HepG2 (cell line): ENCODE measurements around the gene EEFSEC. TPM values are rescaled to one million over a fixed set of nuclear protein-coding genes. Genes with fewer than 3 reads are reported as not detected.
A peak's percentile ranks its signal among the peaks of the same experiment; 100 is the strongest.

Experiments used
- CBX1 ChIP-seq: IDR thresholded peaks from one replicate; pipeline ENCODE4 v1.6.1; 2016; ENCODE audit warnings: antibody characterized with exemption, low read depth
- CEBPG ChIP-seq: IDR thresholded peaks from 2 replicates; pipeline ENCODE4 v1.6.1; 2016
- CREB1 ChIP-seq, 2 experiments: fragments of 450-650 bp in 1 of 2; IDR thresholded peaks; 2 replicates each; pipeline ENCODE4 v1.6.1; 2016 to 2017; ENCODE audit warnings: control low read depth in 1 of 2, mild to moderate bottlenecking in 1 of 2, missing compliant biosample characterization in 1 of 2, missing genetic modification characterization in 1 of 2
- KAT8 ChIP-seq: IDR thresholded peaks from 2 replicates; pipeline ENCODE4 v1.6.1; 2016; ENCODE audit warnings: missing genetic modification reagents, missing compliant biosample characterization
- MBNL3 ChIP-seq: fragments of 250-450 bp; sonication (Bioruptor Pico); conservative IDR thresholded peaks from 2 replicates; pipeline ENCODE4 v1.8.0; 2022; ENCODE audit warnings: mild to moderate bottlenecking, inconsistent platforms
- MIXL1 ChIP-seq: IDR thresholded peaks from 2 replicates; pipeline ENCODE4 v1.6.1; 2016
- NAIF1 ChIP-seq: sonication (generic); formaldehyde crosslinking; IDR thresholded peaks from 2 replicates; pipeline ENCODE4 v1.5.0; 2020; ENCODE audit warnings: mild to moderate bottlenecking, missing genetic modification reagents, borderline replicate concordance
- SNRNP70 ChIP-seq: fragments of 200-400 bp; formaldehyde crosslinking; IDR thresholded peaks from 2 replicates; pipeline ENCODE4 v1.6.1; 2017; ENCODE audit warnings: mild to moderate bottlenecking, low read depth, low read length, moderate library complexity
- THAP11 ChIP-seq: IDR thresholded peaks from 2 replicates; pipeline ENCODE4 v1.6.1; 2016; ENCODE audit warnings: missing biosample characterization, missing genetic modification reagents
- ZBTB1 ChIP-seq: sonication (generic); formaldehyde crosslinking; IDR thresholded peaks from 2 replicates; pipeline ENCODE4 v1.4.0; 2020; ENCODE audit warnings: missing genetic modification reagents, borderline replicate concordance
- ZBTB21 ChIP-seq: sonication (generic); formaldehyde crosslinking; IDR thresholded peaks from 2 replicates; pipeline ENCODE4 v1.4.0; 2020; ENCODE audit warnings: missing genetic modification reagents
- ZNF224 ChIP-seq: sonication (generic); formaldehyde crosslinking; IDR thresholded peaks from 2 replicates; pipeline ENCODE4 v1.5.0; 2020; ENCODE audit warnings: mild to moderate bottlenecking, missing genetic modification reagents
- ZNF329 ChIP-seq: sonication (generic); formaldehyde crosslinking; IDR thresholded peaks from 2 replicates; pipeline ENCODE4 v1.9.0; 2021; ENCODE audit warnings: low read depth, mild to moderate bottlenecking, missing genetic modification reagents
- ZNF605 ChIP-seq: sonication (generic); formaldehyde crosslinking; IDR thresholded peaks from 2 replicates; pipeline ENCODE4 v1.8.0; 2022; ENCODE audit warnings: mild to moderate bottlenecking, missing genetic modification reagents
- ZNF616 ChIP-seq: sonication (generic); formaldehyde crosslinking; IDR thresholded peaks from 2 replicates; pipeline ENCODE4 v1.5.0; 2020; ENCODE audit warnings: low read depth, mild to moderate bottlenecking, missing genetic modification reagents
- ZNF709 ChIP-seq: sonication (generic); formaldehyde crosslinking; IDR thresholded peaks from 2 replicates; pipeline ENCODE4 v1.5.0; 2020; ENCODE audit warnings: mild to moderate bottlenecking, missing genetic modification reagents
- ZNF773 ChIP-seq: sonication (generic); formaldehyde crosslinking; IDR thresholded peaks from 2 replicates; pipeline ENCODE4 v1.4.0; 2020; ENCODE audit warnings: missing genetic modification reagents, borderline replicate concordance
- ZNF788 ChIP-seq: sonication (generic); formaldehyde crosslinking; IDR thresholded peaks from 2 replicates; pipeline ENCODE4 v1.5.0; 2020; ENCODE audit warnings: mild to moderate bottlenecking, missing genetic modification reagents, borderline replicate concordance
- ZNF792 ChIP-seq: IDR thresholded peaks from 2 replicates; pipeline ENCODE4 v1.6.1; 2016
- polyA plus RNA-seq, 8 experiments: library from polyadenylated mRNA; depleted of rRNA in 3 of 8; stranded (reverse) in 7 of 8; unstranded in 1 of 8; fragments of >200 nt; fragmentation: Illumina TruSeq in 4 of 8; extraction: Trizol in 4 of 8; gene quantifications; 2 replicates each; pipeline versions ENCODE4 v1.2.1 to v1.2.3, GENCODE V29; 2011 to 2016; ENCODE audit warnings: low read depth in 4 of 8, missing spikeins in 1 of 8, mixed read lengths in 1 of 8; ENCODE audit not compliant: insufficient read depth in 1 of 8
- total RNA-seq, 5 experiments: library from RNA; depleted of rRNA; stranded (reverse); fragments of >200 nt; fragmentation: Illumina TruSeq; extraction: Trizol; gene quantifications; 2 replicates each; pipeline ENCODE4 v1.2.3, GENCODE V29; 2016; ENCODE audit warnings: low read depth in 1 of 5
- TF ChIP-seq, protein P1 (sequence below): sonication (generic); formaldehyde crosslinking; IDR thresholded peaks from 2 replicates; pipeline ENCODE4 v1.4.0; 2020; ENCODE audit warnings: missing genetic modification reagents
- TF ChIP-seq, protein P2 (sequence below): sonication (generic); formaldehyde crosslinking; IDR thresholded peaks from 2 replicates; pipeline ENCODE4 v1.4.0; 2020; ENCODE audit warnings: mild to moderate bottlenecking, missing genetic modification reagents
- TF ChIP-seq, protein P3 (sequence below): sonication (generic); formaldehyde crosslinking; IDR thresholded peaks from 2 replicates; pipeline ENCODE4 v1.8.1; 2023; ENCODE audit warnings: mild to moderate bottlenecking, inconsistent platforms, moderate library complexity, missing genetic modification reagents, borderline replicate concordance
- TF ChIP-seq, protein P4 (sequence below): sonication (generic); formaldehyde crosslinking; IDR thresholded peaks from 2 replicates; pipeline ENCODE4 v1.4.0; 2020; ENCODE audit warnings: missing genetic modification reagents
- TF ChIP-seq, protein P5 (sequence below): sonication (generic); formaldehyde crosslinking; IDR thresholded peaks from 2 replicates; pipeline ENCODE4 v1.4.0; 2020; ENCODE audit warnings: missing genetic modification reagents

Gene EEFSEC
- total and polyA plus RNA-seq, 2 of the 13 experiments (the other 11 are each of a cell fraction or from before 2014, with no cell fraction given), result 6.4 to 24.2 TPM

DNA sequence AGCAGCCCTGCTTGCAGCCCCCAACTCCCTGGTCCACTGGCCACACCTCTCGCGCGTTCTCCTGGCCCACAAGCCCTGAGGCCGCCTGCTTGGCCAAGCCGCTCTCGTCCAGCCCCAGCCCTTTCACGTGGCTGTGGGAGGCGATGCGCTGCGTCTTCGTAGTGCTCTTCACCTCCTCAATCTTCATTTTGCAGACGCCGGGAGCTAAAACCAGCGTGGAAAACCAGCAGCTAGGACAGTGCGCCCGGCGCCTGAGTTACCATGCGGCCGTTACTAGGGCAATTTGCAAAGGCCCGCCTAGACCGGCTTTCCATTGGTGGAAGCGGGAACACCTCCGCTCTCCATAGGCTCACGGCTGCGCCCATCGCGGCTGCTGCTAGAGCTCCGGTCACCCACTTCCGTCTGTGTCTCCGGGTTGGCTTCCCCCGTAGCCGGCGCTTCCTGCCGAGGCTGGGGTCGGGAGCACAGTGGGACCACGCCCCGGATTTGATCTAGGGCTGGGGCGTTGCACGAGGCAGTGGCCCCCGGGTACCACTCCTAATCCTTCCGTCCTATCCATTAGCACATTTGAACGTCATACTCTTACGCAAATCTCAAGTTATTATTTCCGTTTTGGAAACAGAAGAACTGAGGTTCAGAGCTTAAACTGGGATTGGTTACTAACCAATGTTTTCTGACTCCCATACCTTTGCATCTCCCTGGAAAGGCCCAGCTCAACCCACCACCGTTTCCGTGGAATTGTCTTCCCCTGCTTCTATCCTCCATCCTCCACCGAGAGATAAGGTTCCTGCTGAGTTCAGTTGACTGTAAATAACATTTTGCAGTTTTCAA, 29.5 kb upstream of the EEFSEC start, which contains the start of gene RUVBL1 (continued):
- TF ChIP-seq ZNF616 (CRISPR knock-in tag), result no peak
- peak; percentile 72 for TF ChIP-seq CREB1 (IDR thresholded peaks at IDR 0.05)
- peak; percentile 80 for TF ChIP-seq CREB1 (CRISPR knock-in tag; IDR thresholded peaks at IDR 0.05)
- TF ChIP-seq ZBTB1 (CRISPR knock-in tag), result no peak
- TF ChIP-seq KAT8 (CRISPR knock-in tag), result peak; percentile 100
- TF ChIP-seq MBNL3 (CRISPR knock-in tag), result no peak
- TF ChIP-seq CBX1, result peak; percentile 87
- no peak for TF ChIP-seq SNRNP70
- TF ChIP-seq, protein P1, sequence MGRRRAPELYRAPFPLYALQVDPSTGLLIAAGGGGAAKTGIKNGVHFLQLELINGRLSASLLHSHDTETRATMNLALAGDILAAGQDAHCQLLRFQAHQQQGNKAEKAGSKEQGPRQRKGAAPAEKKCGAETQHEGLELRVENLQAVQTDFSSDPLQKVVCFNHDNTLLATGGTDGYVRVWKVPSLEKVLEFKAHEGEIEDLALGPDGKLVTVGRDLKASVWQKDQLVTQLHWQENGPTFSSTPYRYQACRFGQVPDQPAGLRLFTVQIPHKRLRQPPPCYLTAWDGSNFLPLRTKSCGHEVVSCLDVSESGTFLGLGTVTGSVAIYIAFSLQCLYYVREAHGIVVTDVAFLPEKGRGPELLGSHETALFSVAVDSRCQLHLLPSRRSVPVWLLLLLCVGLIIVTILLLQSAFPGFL (CRISPR knock-in tag), result no peak
- peak; percentile 96 for TF ChIP-seq THAP11 (CRISPR knock-in tag)
- TF ChIP-seq, protein P2, sequence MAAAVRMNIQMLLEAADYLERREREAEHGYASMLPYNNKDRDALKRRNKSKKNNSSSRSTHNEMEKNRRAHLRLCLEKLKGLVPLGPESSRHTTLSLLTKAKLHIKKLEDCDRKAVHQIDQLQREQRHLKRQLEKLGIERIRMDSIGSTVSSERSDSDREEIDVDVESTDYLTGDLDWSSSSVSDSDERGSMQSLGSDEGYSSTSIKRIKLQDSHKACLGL (CRISPR knock-in tag), result peak; percentile 97; the same call in 1 of the 2 replicates
- TF ChIP-seq MIXL1, result peak; percentile 60; the same call in 1 of the 2 replicates
- TF ChIP-seq, protein P3, sequence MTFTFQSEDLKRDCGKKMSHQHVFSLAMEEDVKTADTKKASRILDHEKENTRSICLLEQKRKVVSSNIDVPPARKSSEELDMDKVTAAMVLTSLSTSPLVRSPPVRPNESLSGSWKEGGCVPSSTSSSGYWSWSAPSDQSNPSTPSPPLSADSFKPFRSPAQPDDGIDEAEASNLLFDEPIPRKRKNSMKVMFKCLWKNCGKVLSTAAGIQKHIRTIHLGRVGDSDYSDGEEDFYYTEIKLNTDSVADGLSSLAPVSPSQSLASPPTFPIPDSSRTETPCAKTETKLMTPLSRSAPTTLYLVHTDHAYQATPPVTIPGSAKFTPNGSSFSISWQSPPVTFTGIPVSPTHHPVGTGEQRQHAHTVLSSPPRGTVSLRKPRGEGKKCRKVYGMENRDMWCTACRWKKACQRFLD (CRISPR knock-in tag), result no peak
- TF ChIP-seq ZNF605 (CRISPR knock-in tag), result peak; percentile 67; the same call in 1 of the 2 replicates
- TF ChIP-seq ZNF792 (CRISPR knock-in tag), result peak; percentile 75; the same call in 1 of the 2 replicates
- peak; percentile 98 for TF ChIP-seq ZBTB21 (CRISPR knock-in tag)
- 0 out of 2 replicates have a peak, but pooled peaks have one; percentile 22 for TF ChIP-seq ZNF709 (CRISPR knock-in tag)
- no peak for TF ChIP-seq ZNF773 (CRISPR knock-in tag)
- TF ChIP-seq, protein P4, sequence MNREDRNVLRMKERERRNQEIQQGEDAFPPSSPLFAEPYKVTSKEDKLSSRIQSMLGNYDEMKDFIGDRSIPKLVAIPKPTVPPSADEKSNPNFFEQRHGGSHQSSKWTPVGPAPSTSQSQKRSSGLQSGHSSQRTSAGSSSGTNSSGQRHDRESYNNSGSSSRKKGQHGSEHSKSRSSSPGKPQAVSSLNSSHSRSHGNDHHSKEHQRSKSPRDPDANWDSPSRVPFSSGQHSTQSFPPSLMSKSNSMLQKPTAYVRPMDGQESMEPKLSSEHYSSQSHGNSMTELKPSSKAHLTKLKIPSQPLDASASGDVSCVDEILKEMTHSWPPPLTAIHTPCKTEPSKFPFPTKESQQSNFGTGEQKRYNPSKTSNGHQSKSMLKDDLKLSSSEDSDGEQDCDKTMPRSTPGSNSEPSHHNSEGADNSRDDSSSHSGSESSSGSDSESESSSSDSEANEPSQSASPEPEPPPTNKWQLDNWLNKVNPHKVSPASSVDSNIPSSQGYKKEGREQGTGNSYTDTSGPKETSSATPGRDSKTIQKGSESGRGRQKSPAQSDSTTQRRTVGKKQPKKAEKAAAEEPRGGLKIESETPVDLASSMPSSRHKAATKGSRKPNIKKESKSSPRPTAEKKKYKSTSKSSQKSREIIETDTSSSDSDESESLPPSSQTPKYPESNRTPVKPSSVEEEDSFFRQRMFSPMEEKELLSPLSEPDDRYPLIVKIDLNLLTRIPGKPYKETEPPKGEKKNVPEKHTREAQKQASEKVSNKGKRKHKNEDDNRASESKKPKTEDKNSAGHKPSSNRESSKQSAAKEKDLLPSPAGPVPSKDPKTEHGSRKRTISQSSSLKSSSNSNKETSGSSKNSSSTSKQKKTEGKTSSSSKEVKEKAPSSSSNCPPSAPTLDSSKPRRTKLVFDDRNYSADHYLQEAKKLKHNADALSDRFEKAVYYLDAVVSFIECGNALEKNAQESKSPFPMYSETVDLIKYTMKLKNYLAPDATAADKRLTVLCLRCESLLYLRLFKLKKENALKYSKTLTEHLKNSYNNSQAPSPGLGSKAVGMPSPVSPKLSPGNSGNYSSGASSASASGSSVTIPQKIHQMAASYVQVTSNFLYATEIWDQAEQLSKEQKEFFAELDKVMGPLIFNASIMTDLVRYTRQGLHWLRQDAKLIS (CRISPR knock-in tag), result no peak
- 0 out of 2 replicates have a peak, but pooled peaks have one; percentile 20 for TF ChIP-seq ZNF329 (CRISPR knock-in tag)
- TF ChIP-seq, protein P5, sequence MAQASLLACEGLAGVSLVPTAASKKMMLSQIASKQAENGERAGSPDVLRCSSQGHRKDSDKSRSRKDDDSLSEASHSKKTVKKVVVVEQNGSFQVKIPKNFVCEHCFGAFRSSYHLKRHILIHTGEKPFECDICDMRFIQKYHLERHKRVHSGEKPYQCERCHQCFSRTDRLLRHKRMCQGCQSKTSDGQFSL, result no peak
- TF ChIP-seq NAIF1 (CRISPR knock-in tag), result no peak; the same call in 1 of the 2 replicates
- peak; percentile 67; the same call in 1 of the 2 replicates for TF ChIP-seq ZNF224 (CRISPR knock-in tag)
- TF ChIP-seq ZNF788, result peak; percentile 90; the same call in 1 of the 2 replicates
- peak; percentile 80 for TF ChIP-seq CEBPG
